Type B pancreatic cell (in vitro differentiated cells): Measurements from ENCODE around the gene KRT86. TPM values are rescaled to one million over a fixed set of nuclear protein-coding genes. Genes with fewer than 3 reads are reported as not detected.
"Not testable (repeated sequence)": the region's sequence is repeated elsewhere in the genome, so short reads cannot be mapped to it uniquely, and the experiment has no call there.

Source experiments
- DNase-seq: peaks from one replicate; pipeline ENCODE4 v3.0.0; 2021; ENCODE audit warnings: mixed read lengths; ENCODE audit not compliant: unreplicated experiment; ENCODE audit errors: extremely low spot score
- H3K27ac Mint-ChIP-seq: 2 replicates; pipeline ENCODE4 v1.8.0; 2021; ENCODE audit warnings: mild to moderate bottlenecking, mixed read lengths
- H3K27me3 Mint-ChIP-seq: 2 replicates; pipeline ENCODE4 v1.8.0; 2021; ENCODE audit warnings: mixed read lengths
- H3K36me3 Mint-ChIP-seq: 2 replicates; pipeline ENCODE4 v1.8.0; 2021; ENCODE audit warnings: mixed read lengths
- H3K4me1 Mint-ChIP-seq: one replicate; pipeline ENCODE4 v1.8.0; 2021; ENCODE audit warnings: mixed read lengths; ENCODE audit not compliant: unreplicated experiment
- H3K4me3 Mint-ChIP-seq: 2 replicates; pipeline ENCODE4 v1.8.0; 2021; ENCODE audit warnings: mild to moderate bottlenecking, mixed read lengths
- H3K9me3 Mint-ChIP-seq: 2 replicates; pipeline ENCODE4 v1.8.0; 2021; ENCODE audit warnings: mixed read lengths
- total RNA-seq: library from RNA; stranded (reverse); gene quantifications from 2 replicates; pipeline ENCODE4 v1.2.1, GENCODE V29; 2021; ENCODE audit warnings: low replicate concordance
- TF ChIP-seq, protein P1 (sequence below): fragments of 200-600 bp; sonication (generic); conservative IDR thresholded peaks from 2 replicates; pipeline ENCODE4 v1.5.0; 2021; ENCODE audit warnings: antibody characterized with exemption, mild to moderate bottlenecking

Gene KRT86
- total RNA-seq, 1 donor from 2014 or later = 0.14 TPM

DNA sequence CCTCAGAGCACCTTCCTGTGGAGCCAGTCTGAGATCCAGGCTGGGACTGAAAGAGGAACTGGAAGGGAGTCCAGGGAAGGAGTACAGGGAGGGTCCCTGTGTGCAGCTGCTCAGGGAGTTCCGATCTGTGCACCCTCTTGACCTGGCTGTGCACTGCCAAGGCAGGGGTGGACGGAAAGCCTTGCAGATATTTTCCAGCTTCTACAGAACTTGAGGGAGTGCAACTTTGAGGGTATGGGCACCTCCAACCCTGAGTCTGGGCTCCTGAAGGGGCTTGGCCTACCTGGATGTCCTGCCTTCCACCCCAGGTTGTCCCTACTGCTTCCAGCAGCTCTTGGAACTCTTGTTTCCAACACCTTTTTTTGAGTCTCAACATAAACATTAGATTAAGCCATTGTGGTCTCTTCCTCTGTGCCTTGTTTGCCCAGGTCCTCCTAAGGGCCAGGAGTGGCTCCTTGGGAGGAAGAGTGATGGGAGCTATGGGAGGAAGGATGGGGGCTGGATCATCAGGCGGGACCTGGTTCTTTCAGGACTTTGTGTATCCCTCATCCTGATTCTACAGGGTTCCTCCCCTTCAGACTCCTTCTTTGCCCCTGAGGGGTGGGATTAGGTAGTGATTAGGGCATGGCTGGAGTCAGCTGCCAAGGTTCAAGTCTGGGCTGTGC is 37.9 kb upstream of the KRT86 start:
- Mint-ChIP-seq H3K27me3 (peaks cover 32% of the 10 kb centered on the region), H3K4me1 (peaks cover 24% of the 10 kb centered on the region), H3K4me3 (peak overlapping the region; percentile 47), H3K27ac (no peak overlapping the region), H3K9me3 (no peaks in the 10 kb centered on the region), H3K36me3 (no peaks in the 10 kb centered on the region)
- TF ChIP-seq, protein P1, sequence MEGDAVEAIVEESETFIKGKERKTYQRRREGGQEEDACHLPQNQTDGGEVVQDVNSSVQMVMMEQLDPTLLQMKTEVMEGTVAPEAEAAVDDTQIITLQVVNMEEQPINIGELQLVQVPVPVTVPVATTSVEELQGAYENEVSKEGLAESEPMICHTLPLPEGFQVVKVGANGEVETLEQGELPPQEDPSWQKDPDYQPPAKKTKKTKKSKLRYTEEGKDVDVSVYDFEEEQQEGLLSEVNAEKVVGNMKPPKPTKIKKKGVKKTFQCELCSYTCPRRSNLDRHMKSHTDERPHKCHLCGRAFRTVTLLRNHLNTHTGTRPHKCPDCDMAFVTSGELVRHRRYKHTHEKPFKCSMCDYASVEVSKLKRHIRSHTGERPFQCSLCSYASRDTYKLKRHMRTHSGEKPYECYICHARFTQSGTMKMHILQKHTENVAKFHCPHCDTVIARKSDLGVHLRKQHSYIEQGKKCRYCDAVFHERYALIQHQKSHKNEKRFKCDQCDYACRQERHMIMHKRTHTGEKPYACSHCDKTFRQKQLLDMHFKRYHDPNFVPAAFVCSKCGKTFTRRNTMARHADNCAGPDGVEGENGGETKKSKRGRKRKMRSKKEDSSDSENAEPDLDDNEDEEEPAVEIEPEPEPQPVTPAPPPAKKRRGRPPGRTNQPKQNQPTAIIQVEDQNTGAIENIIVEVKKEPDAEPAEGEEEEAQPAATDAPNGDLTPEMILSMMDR = no peak
- no peak for DNase-seq

DNA sequence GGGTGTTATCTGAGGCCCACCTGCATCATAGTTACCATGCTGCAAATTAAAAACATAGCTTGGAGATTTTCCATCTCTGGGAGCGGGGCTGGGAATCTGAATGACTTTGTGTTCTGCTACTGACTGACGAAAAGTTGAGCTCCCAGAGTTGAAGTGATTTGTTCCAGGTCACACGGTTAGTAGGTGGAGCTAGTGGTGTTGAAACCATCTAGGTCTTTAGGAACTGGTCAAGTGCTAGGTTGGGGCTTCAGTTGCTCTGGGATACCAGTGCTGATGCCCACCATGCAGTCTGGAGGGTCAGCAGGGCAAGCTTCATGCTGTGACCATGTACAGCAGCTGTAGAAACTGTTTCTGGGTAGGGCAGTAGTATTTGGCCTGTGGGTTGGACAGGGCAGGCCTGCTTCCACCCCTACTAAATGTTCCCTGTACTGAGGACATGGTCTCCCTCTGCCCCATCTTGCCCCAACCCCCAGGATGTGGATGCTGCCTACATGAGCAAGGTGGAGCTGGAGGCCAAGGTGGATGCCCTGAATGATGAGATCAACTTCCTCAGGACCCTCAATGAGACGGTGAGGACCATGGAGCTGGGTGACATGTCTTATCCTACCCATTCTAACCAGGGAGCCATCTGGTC is 36.1 kb upstream of the KRT86 start:
- TF ChIP-seq, protein P1 = no peak
- no peak for DNase-seq
- Mint-ChIP-seq H3K27me3 (peaks cover 19% of the 10 kb centered on the region), H3K9me3 (no peaks in the 10 kb centered on the region), H3K27ac (no peak overlapping the region), H3K4me3 (no peak overlapping the region), H3K36me3 (no peaks in the 10 kb centered on the region), H3K4me1 (peaks cover 13% of the 10 kb centered on the region)

- H3K4me3 Mint-ChIP-seq = peak overlapping the region; percentile 28
Measured at GRCh38 chr12:52238916-52239646, 35.4 kb upstream of the KRT86 start.

GRCh38 chr12:52239767-52240166 is 34.7 kb upstream of the KRT86 start:
- H3K27me3 Mint-ChIP-seq = peaks cover 7% of the 10 kb centered on the region
- H3K4me1 Mint-ChIP-seq = peaks cover 27% of the 10 kb centered on the region
- TF ChIP-seq, protein P1 = no peak
- peaks cover 4% of the 10 kb centered on the region for H3K36me3 Mint-ChIP-seq
- no peak overlapping the region for H3K4me3 Mint-ChIP-seq
- no peak for DNase-seq
- H3K27ac Mint-ChIP-seq = peak overlapping the region; percentile 46
- H3K9me3 Mint-ChIP-seq = no peaks in the 10 kb centered on the region

More at GRCh38 chr12:52238916-52239646, 35.4 kb upstream of the KRT86 start:
- TF ChIP-seq, protein P1 = no peak
- Mint-ChIP-seq H3K4me1 (peaks cover 21% of the 10 kb centered on the region), H3K27me3 (peaks cover 13% of the 10 kb centered on the region), H3K27ac (peak overlapping the region; percentile 24), H3K36me3 (peaks cover 4% of the 10 kb centered on the region), H3K9me3 (no peaks in the 10 kb centered on the region)
- DNase-seq = no peak

GRCh38 chr12:52240247-52240646 is 34.2 kb upstream of the KRT86 start:
- not testable (repeated sequence) for H3K4me3 Mint-ChIP-seq, DNase-seq

More at GRCh38 chr12:52240247-52240646, 34.2 kb upstream of the KRT86 start:
- not testable (repeated sequence) for H3K36me3 Mint-ChIP-seq, H3K27me3 Mint-ChIP-seq, H3K27ac Mint-ChIP-seq, H3K9me3 Mint-ChIP-seq
- peaks cover 27% of the 10 kb centered on the region for H3K4me1 Mint-ChIP-seq
